Naive thymus-derived CD4-positive, alpha-beta T cell (primary cell): ENCODE measurements around the gene ZCWPW2. TPM values are rescaled to one million over a fixed set of nuclear protein-coding genes. Genes with fewer than 3 reads are reported as not detected.
A peak's percentile ranks its signal among the peaks of the same experiment; 100 is the strongest.

Experiments
- ATAC-seq: fragments of 150-1000 bp; cut with Tn5 transposase; 2 replicates; pipeline ENCODE4 v1.10.0; 2021; ENCODE audit warnings: mild to moderate bottlenecking, moderate library complexity
- CTCF ChIA-PET: fragments of 350-600 bp; sonication (Branson Sonifier 250); formaldehyde crosslinking; loops from one replicate; lab custom pipeline; 2021; ENCODE audit warnings: antibody characterized with exemption; lab: Charles Lee
- POLR2A ChIA-PET: fragments of 350-600 bp; sonication (Branson Sonifier 250); formaldehyde crosslinking; loops from one replicate; lab custom pipeline; 2021; ENCODE audit warnings: antibody characterized with exemption, inconsistent platforms; lab: Charles Lee
- DNase-seq, 9 donors: peaks; one replicate each; pipeline versions ENCODE4 v3.0.0 to v3.0.0-alpha.2; 2020 to 2022; ENCODE audit warnings: mixed read lengths in 1 of 9
- H3K27ac ChIP-seq: one replicate; pipeline ENCODE4 v1.7.0; 2013; ENCODE audit warnings: mild to moderate bottlenecking, low read depth, low read length, moderate library complexity
- H3K27me3 ChIP-seq, 2 donors: one replicate each; pipeline ENCODE4 v1.7.0; 2013; ENCODE audit warnings: low read length in 2 of 2, mild to moderate bottlenecking in 2 of 2, moderate library complexity in 2 of 2; ENCODE audit not compliant: control insufficient read depth in 2 of 2, insufficient read depth in 2 of 2
- H3K36me3 ChIP-seq, 3 experiments: 1 replicate in 2 of 3; 2 replicates in 1 of 3; pipeline ENCODE4 v1.7.0; 2013; ENCODE audit warnings: low read length in 3 of 3, mild to moderate bottlenecking in 3 of 3, moderate library complexity in 1 of 3; ENCODE audit not compliant: insufficient read depth in 3 of 3, control insufficient read depth in 2 of 3
- H3K4me1 ChIP-seq, 2 donors: one replicate each; pipeline ENCODE4 v1.7.0; 2013; ENCODE audit warnings: low read length in 2 of 2, mild to moderate bottlenecking in 2 of 2, moderate library complexity in 1 of 2; ENCODE audit not compliant: control insufficient read depth in 2 of 2, insufficient read depth in 2 of 2
- H3K4me3 ChIP-seq: 2 replicates; pipeline ENCODE4 v1.7.0; 2013; ENCODE audit warnings: mild to moderate bottlenecking, low read length
- H3K9me3 ChIP-seq, 3 experiments: 1 replicate in 2 of 3; 2 replicates in 1 of 3; pipeline ENCODE4 v1.7.0; 2013; ENCODE audit warnings: low read length in 3 of 3; ENCODE audit not compliant: control insufficient read depth in 2 of 3
- H3K27ac Mint-ChIP-seq, 9 donors: one replicate each; pipeline ENCODE4 v1.8.0; 2020 to 2022; ENCODE audit warnings: mixed read lengths in 9 of 9, mild to moderate bottlenecking in 8 of 9, moderate library complexity in 5 of 9, inconsistent platforms in 2 of 9
- H3K27me3 Mint-ChIP-seq, 5 donors: one replicate each; pipeline ENCODE4 v1.8.0; 2021 to 2022; ENCODE audit warnings: mixed read lengths in 5 of 5, mild to moderate bottlenecking in 1 of 5
- H3K36me3 Mint-ChIP-seq, 5 donors: one replicate each; pipeline ENCODE4 v1.8.0; 2020 to 2022; ENCODE audit warnings: mixed read lengths in 5 of 5, mild to moderate bottlenecking in 3 of 5, inconsistent platforms in 1 of 5
- H3K4me1 Mint-ChIP-seq, 7 donors: one replicate each; pipeline ENCODE4 v1.8.0; 2020 to 2022; ENCODE audit warnings: mixed read lengths in 7 of 7, mild to moderate bottlenecking in 3 of 7, inconsistent platforms in 1 of 7
- H3K4me3 Mint-ChIP-seq, 10 donors: one replicate each; pipeline ENCODE4 v1.8.0; 2020 to 2022; ENCODE audit warnings: mild to moderate bottlenecking in 10 of 10, mixed read lengths in 10 of 10, moderate library complexity in 6 of 10, inconsistent platforms in 2 of 10
- H3K9me3 Mint-ChIP-seq, 11 donors: one replicate each; pipeline ENCODE4 v1.8.0; 2020 to 2022; ENCODE audit warnings: mixed read lengths in 11 of 11, mild to moderate bottlenecking in 4 of 11, inconsistent platforms in 1 of 11, moderate library complexity in 1 of 11
- intact Hi-C, 2 donors: fragments of 100-400 bp; cut with micrococcal nuclease; formaldehyde crosslinking; loops; one replicate each; pipeline ENCODE4 v1.15.1; 2023
- polyA plus RNA-seq, 2 donors: library from polyadenylated mRNA; unstranded; fragments of 300-500 nt; fragmentation: Illumina TruSeq; gene quantifications; one replicate each; pipeline ENCODE4 v1.2.3, GENCODE V29; 2021
- total RNA-seq, 6 experiments: library from RNA in 5 of 6; stranded (reverse) in 5 of 6; gene quantifications; 1 replicate in 5 of 6; 2 replicates in 1 of 6; pipeline ENCODE4 v1.2.3 and lab custom pipeline; 2021 to 2026

ZCWPW2 gene
- total and polyA plus RNA-seq, 7 experiments from 2014 or later, result 0.56 to 1.3 (median 0.78) TPM

GRCh38 chr3:28316226-28316625 is 32.3 kb upstream of the ZCWPW2 start:
- CTCF ChIA-PET, result no interaction called here
- Mint-ChIP-seq H3K27me3 (no peaks in the 10 kb centered on the region), H3K4me3 (no peak overlapping the region), H3K36me3 (peaks cover 0 to 14% (median 0%) of the 10 kb centered on the region in 5 donors), H3K4me1 (peaks cover 0 to 15% (median 6%) of the 10 kb centered on the region in 7 donors), H3K9me3 (no peaks in the 10 kb centered on the region), H3K27ac (no peak overlapping the region)
- peaks cover 0 to 7% (median 0%) of the 10 kb centered on the region in 3 experiments for H3K36me3 ChIP-seq
- DNase-seq (no peak), ATAC-seq (no peak)
- POLR2A ChIA-PET, result no interaction called here
- no peaks in the 10 kb centered on the region for H3K9me3 ChIP-seq
- no peaks in the 10 kb centered on the region for H3K27me3 ChIP-seq
- no peak overlapping the region for H3K27ac ChIP-seq
- intact Hi-C loops, result loop anchor here (2.0 kb wide), 2 partner anchors 19 to 29 kb away; no protein-coding TSS in a partner anchor
- H3K4me1 ChIP-seq, result no peaks in the 10 kb centered on the region
- no peak overlapping the region for H3K4me3 ChIP-seq

- no peaks in the 10 kb centered on the region for H3K27me3 ChIP-seq
- POLR2A ChIA-PET, result interaction anchor here (0.6 kb wide), 1 partner anchor 222 kb away, joined by 5 read pairs; no protein-coding TSS in a partner anchor
- Mint-ChIP-seq H3K4me1 (peaks cover 0 to 19% (median 6%) of the 10 kb centered on the region in 7 donors), H3K9me3 (no peaks in the 10 kb centered on the region), H3K4me3 (no peak overlapping the region), H3K36me3 (peaks cover 0 to 21% (median 0%) of the 10 kb centered on the region in 5 donors), H3K27ac (no peak overlapping the region), H3K27me3 (no peaks in the 10 kb centered on the region)
- H3K4me3 ChIP-seq, result no peak overlapping the region
- intact Hi-C loops, result loop anchor here (1.0 to 2.0 kb wide), 3 partner anchors 11 to 31 kb away; no protein-coding TSS in a partner anchor
- H3K36me3 ChIP-seq, result peaks cover 0 to 7% (median 0%) of the 10 kb centered on the region in 3 experiments
- no peak overlapping the region for H3K27ac ChIP-seq
- CTCF ChIA-PET, result interaction anchor here (0.5 to 1.2 kb wide), 5 partner anchors 9 to 848 kb away, joined by 3 to 5 read pairs (median 3); no protein-coding TSS in a partner anchor
- H3K4me1 ChIP-seq, result no peaks in the 10 kb centered on the region
- DNase-seq, result peak in 7 of 9 donors; percentile 7 to 47 (median 34)
- ATAC-seq, result peak; percentile 95
- no peaks in the 10 kb centered on the region for H3K9me3 ChIP-seq
Observed at GRCh38 chr3:28317438-28318022, 31.0 kb upstream of the ZCWPW2 start.

- Mint-ChIP-seq H3K9me3 (no peaks in the 10 kb centered on the region), H3K27me3 (no peaks in the 10 kb centered on the region), H3K27ac (peak overlapping the region in 2 of 9 donors; percentile 13 to 18), H3K4me3 (no peak overlapping the region), H3K36me3 (peaks cover 0 to 38% (median 7%) of the 10 kb centered on the region in 5 donors), H3K4me1 (peaks cover 0 to 32% (median 7%) of the 10 kb centered on the region in 7 donors)
- Histone ChIP-seq H3K36me3 (peaks cover 0 to 15% (median 0%) of the 10 kb centered on the region in 3 experiments), H3K4me1 (peaks cover 0 to 17% of the 10 kb centered on the region in 2 donors), H3K27ac (no peak overlapping the region), H3K9me3 (no peaks in the 10 kb centered on the region), H3K4me3 (no peak overlapping the region), H3K27me3 (no peaks in the 10 kb centered on the region)
- intact Hi-C loops, result loop anchor here in 1 of 2 donors (10.0 kb wide), 1 partner anchor 416 kb away; no protein-coding TSS in a partner anchor
- ChIA-PET CTCF (interaction anchor here (2.1 to 3.9 kb wide), 2 partner anchors 7 to 609 kb away, joined by 5 to 18 read pairs; no protein-coding TSS in a partner anchor), POLR2A (no interaction called here)
- DNase-seq (no peak), ATAC-seq (no peak)
Observed at GRCh38 chr3:28320981-28321380, 27.5 kb upstream of the ZCWPW2 start.

GRCh38 chr3:28322464-28322863 is 26.1 kb upstream of the ZCWPW2 start:
- Histone ChIP-seq H3K4me1 (peaks cover 0 to 20% of the 10 kb centered on the region in 2 donors), H3K36me3 (peaks cover 0 to 15% (median 0%) of the 10 kb centered on the region in 3 experiments), H3K4me3 (no peak overlapping the region), H3K27ac (no peak overlapping the region), H3K27me3 (no peaks in the 10 kb centered on the region), H3K9me3 (no peaks in the 10 kb centered on the region)
- Mint-ChIP-seq H3K9me3 (no peaks in the 10 kb centered on the region), H3K4me3 (no peak overlapping the region), H3K27ac (no peak overlapping the region), H3K27me3 (no peaks in the 10 kb centered on the region), H3K36me3 (peaks cover 0 to 38% (median 7%) of the 10 kb centered on the region in 5 donors), H3K4me1 (peaks cover 0 to 44% (median 8%) of the 10 kb centered on the region in 7 donors)
- ChIA-PET POLR2A (no interaction called here), CTCF (interaction anchor here (1.0 to 3.9 kb wide), 3 partner anchors 9 to 611 kb away, joined by 3 to 18 read pairs (median 5); no protein-coding TSS in a partner anchor)
- intact Hi-C loops, result loop anchor here in 1 of 2 donors (10.0 kb wide), 1 partner anchor 418 kb away; no protein-coding TSS in a partner anchor
- DNase-seq (no peak), ATAC-seq (no peak)

DNA sequence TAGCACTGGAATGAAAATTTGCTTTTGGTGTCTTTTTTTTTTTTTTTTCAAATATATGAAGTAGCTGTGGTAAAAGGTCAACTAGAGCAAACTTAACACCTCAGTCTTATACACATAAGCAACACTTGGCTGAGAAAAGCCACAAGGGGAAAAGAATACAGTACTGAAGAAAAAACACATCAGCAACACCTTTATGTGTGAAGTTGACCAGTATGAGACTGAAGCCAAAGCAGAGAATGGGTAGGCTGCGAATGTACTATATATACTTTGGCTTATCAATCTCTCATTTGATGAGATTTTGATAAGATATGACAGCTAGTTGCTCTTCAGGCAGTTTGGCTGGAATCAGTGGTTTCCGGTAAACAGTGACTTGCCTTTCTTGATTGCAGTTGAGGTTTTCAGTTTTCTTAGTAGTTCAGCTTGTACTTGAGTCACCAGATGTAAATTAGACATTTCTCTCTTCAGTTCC is 22.0 kb upstream of the ZCWPW2 start:
- Mint-ChIP-seq H3K27me3 (no peaks in the 10 kb centered on the region), H3K9me3 (no peaks in the 10 kb centered on the region), H3K36me3 (peaks cover 0 to 22% (median 7%) of the 10 kb centered on the region in 5 donors), H3K4me3 (peak overlapping the region in 2 of 10 donors; percentile 25 to 36), H3K4me1 (peaks cover 0 to 37% (median 8%) of the 10 kb centered on the region in 7 donors), H3K27ac (peak overlapping the region in 5 of 9 donors; percentile 51 to 64 (median 57))
- ChIA-PET POLR2A (interaction anchor here (0.6 to 0.7 kb wide), 2 partner anchors 395 to 937 kb away, joined by 3 read pairs; no protein-coding TSS in a partner anchor), CTCF (interaction anchor here (0.6 to 6.1 kb wide), 9 partner anchors 9 to 896 kb away, joined by 3 to 65 read pairs (median 4); partner anchors contain the start of gene EOMES)
- DNase-seq (peak in 1 of 9 donors; percentile 23), ATAC-seq (peak; percentile 86)
- Histone ChIP-seq H3K9me3 (no peaks in the 10 kb centered on the region), H3K4me3 (no peak overlapping the region), H3K4me1 (peaks cover 0 to 27% of the 10 kb centered on the region in 2 donors), H3K27ac (no peak overlapping the region), H3K27me3 (no peaks in the 10 kb centered on the region), H3K36me3 (peaks cover 0 to 8% (median 0%) of the 10 kb centered on the region in 3 experiments)
- intact Hi-C loops, result loop anchor here (1.0 to 10.0 kb wide), 8 partner anchors 14 to 1014 kb away; partner anchors contain the start of genes CMC1 (in 2 of the 2), AZI2 (in 1 of the 2), NEK10 (in 1 of the 2) and ZCWPW2 (in 1 of the 2)
